Ovary (tissue), 9 donors: ENCODE data around the gene TEAD3. TPM values are rescaled to one million over a fixed set of nuclear protein-coding genes. Genes with fewer than 3 reads are reported as not detected.

ENCODE experiments used
- DNase-seq, 5 donors: peaks; one replicate each; pipeline ENCODE4 v3.0.0-alpha.2; 2019 to 2020
- H3K27ac ChIP-seq, 2 donors: fragments of 200-600 bp; one replicate each; pipeline versions ENCODE4 v1.5.1 to v1.8.0; 2019 to 2022
- H3K27me3 ChIP-seq: fragments of 200-600 bp; one replicate; pipeline ENCODE4 v1.8.0; 2022
- H3K36me3 ChIP-seq: fragments of 200-600 bp; sonication (generic); one replicate; pipeline ENCODE4 v1.5.1; 2019
- H3K4me1 ChIP-seq: one replicate; pipeline ENCODE4 v1.8.1; 2013; ENCODE audit warnings: mild to moderate bottlenecking, moderate library complexity; ENCODE audit not compliant: insufficient read depth
- H3K4me3 ChIP-seq: fragments of 200-600 bp; sonication (generic); one replicate; pipeline ENCODE4 v1.5.1; 2017
- H3K9me3 ChIP-seq, 2 donors: fragments of 200-600 bp in 1 of 2; sonication (generic) in 1 of 2; one replicate each; pipeline versions ENCODE4 v1.5.1 to v1.8.1; 2013 to 2019; ENCODE audit warnings: mild to moderate bottlenecking in 1 of 2, moderate library complexity in 1 of 2
- EP300 ChIP-seq: sonication (generic); formaldehyde crosslinking; IDR thresholded peaks from one replicate; pipeline ENCODE4 v1.6.1; 2017; ENCODE audit warnings: antibody characterized with exemption
- POLR2A ChIP-seq: fragments of 450-650 bp; IDR thresholded peaks from one replicate; pipeline ENCODE4 v1.6.1; 2017; ENCODE audit warnings: antibody characterized with exemption, mild to moderate bottlenecking, moderate library complexity
- WGBS, 3 donors: extraction: QIAGEN DNeasy Blood & Tissue Kit in 1 of 3; methylation state at CpG; one replicate each; pipeline versions ENCODE4 v1.1.5 to v1.1.7; 2013 to 2017; 5-methylcytosine and 5-hydroxymethylcytosine counted together
- intact Hi-C, 4 donors: fragments of 100-400 bp; cut with DNase I; formaldehyde crosslinking; loops; one replicate each; pipeline versions ENCODE4 v1.11.0 to v1.15.1; 2022 to 2023
- polyA plus RNA-seq, 2 donors: library from polyadenylated mRNA; stranded (reverse); fragments of 200-250 nt in 1 of 2; fragments of 350-450 nt in 1 of 2; fragmentation: Illumina TruSeq in 1 of 2; extraction: RNeasy Lipid Tissue Mini Kit (QIAGEN cat#74804) in 1 of 2; gene quantifications; one replicate each; pipeline ENCODE4 v1.2.3, GENCODE V29; 2013 to 2014
- total RNA-seq, 7 donors: library from RNA; depleted of rRNA in 2 of 7; stranded (reverse); fragments of >200 nt in 2 of 7; fragmentation: NEBNext Ultra II Directional in 3 of 7; extraction: Animal tissue kit (Norgen Biotek cat#: 25700) in 3 of 7; gene quantifications; one replicate each; pipeline versions ENCODE4 v1.1.0 to v1.2.4, GENCODE V29; 2016 to 2023
- TF ChIP-seq, protein P1 (sequence below), 3 donors: fragments of 450-650 bp in 2 of 3; fragments of 200-600 bp in 1 of 3; IDR thresholded peaks; one replicate each; pipeline versions ENCODE4 v1.5.1 to v1.8.0; 2016 to 2022; ENCODE audit warnings: antibody characterized with exemption in 3 of 3, mild to moderate bottlenecking in 1 of 3
- donor health status: DM: no; HTN: no; CAD: no; lungs with moderate emphysema.
- donor health status: DM: no; HTN: no; CAD: no.
- donor health status: Bipolar disorder and iron deficiency.
- donor health status: DM: yes; HTN: yes; CAD: no.
- donor health status: DM: no; HTN: no; CAD: no.
- donor health status: DM: yes; HTN: yes; CAD: no.

TEAD3 gene
- total and polyA plus RNA-seq, 9 donors = 15.7 to 63.1 (median 35.1) TPM

DNA sequence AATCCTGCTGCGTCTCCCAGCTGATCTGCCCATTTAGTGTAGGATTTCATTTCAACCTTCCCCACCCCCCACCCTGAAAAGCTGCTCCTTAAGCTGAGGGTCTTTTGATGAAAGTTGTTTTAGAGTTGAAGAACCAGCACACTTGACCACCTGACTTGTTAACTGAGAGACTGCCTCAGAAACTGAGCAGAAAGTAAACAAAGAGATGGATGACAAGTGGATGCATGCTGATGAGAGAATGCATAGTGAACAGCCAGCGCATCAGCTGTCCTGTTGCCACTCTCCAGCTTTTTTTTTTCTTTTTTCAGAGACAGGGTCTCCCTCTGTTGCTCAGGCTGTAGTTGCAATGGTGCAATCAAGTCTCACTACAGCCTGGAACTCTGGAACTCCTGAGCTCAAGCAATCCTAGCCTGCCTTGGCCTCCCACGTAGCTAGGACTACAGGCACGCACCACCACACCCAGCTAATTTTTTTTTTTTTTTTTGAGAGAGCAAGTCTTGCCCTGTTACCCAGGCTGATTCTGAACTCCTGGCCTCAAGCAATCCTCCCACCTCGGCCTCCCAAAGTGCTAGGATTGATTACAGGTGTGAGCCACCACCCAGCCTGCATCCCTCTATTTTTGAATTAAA is 19.2 kb downstream of the TEAD3 start:
- Histone ChIP-seq H3K36me3 (no peaks in the 10 kb centered on the region), H3K9me3 (no peaks in the 10 kb centered on the region), H3K4me3 (no peak overlapping the region), H3K27ac (no peak overlapping the region), H3K27me3 (no peaks in the 10 kb centered on the region), H3K4me1 (no peaks in the 10 kb centered on the region)
- TF ChIP-seq POLR2A (no peak), EP300 (no peak)
- TF ChIP-seq, protein P1, sequence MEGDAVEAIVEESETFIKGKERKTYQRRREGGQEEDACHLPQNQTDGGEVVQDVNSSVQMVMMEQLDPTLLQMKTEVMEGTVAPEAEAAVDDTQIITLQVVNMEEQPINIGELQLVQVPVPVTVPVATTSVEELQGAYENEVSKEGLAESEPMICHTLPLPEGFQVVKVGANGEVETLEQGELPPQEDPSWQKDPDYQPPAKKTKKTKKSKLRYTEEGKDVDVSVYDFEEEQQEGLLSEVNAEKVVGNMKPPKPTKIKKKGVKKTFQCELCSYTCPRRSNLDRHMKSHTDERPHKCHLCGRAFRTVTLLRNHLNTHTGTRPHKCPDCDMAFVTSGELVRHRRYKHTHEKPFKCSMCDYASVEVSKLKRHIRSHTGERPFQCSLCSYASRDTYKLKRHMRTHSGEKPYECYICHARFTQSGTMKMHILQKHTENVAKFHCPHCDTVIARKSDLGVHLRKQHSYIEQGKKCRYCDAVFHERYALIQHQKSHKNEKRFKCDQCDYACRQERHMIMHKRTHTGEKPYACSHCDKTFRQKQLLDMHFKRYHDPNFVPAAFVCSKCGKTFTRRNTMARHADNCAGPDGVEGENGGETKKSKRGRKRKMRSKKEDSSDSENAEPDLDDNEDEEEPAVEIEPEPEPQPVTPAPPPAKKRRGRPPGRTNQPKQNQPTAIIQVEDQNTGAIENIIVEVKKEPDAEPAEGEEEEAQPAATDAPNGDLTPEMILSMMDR (IDR thresholded peaks at IDR 0.05) = no peak
- intact Hi-C loops = no loop called here
- no peak for DNase-seq
- WGBS, 3 donors = 90 to 94% (median 94%) methylated on average over 5 of the region's 5 CpGs

DNA sequence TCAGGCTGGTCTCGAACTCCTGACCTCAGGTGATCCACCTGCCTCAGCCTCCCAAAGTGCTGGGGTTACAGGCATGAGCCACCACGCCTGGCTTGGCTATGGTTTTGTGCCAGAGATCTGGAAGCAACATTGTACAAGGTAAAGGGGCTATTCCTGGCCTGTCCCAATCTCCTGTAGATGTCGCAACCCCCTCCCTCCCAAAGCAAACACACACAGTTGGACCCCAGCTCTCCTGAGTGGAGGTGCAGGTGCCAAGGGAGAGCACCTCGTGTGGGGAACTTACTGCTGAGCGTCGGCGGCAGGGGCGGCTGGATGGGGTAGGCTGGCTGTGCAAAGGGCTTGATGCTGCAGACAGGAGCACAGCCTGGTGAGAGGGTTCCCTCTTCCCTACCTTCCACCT is 19.9 kb downstream of the TEAD3 start:
- no peaks in the 10 kb centered on the region for H3K36me3 ChIP-seq
- no peaks in the 10 kb centered on the region for H3K27me3 ChIP-seq
- no peak for DNase-seq
- intact Hi-C loops = no loop called here
- no peaks in the 10 kb centered on the region for H3K9me3 ChIP-seq
- TF ChIP-seq, protein P1 (IDR thresholded peaks at IDR 0.05) = no peak
- TF ChIP-seq POLR2A = no peak
- no peak for TF ChIP-seq EP300
- 79 to 86% (median 83%) methylated on average over 7 to 8 of the region's 8 CpGs for WGBS, 3 donors
- no peaks in the 10 kb centered on the region for H3K4me1 ChIP-seq
- no peak overlapping the region for H3K27ac ChIP-seq
- no peak overlapping the region for H3K4me3 ChIP-seq

DNA sequence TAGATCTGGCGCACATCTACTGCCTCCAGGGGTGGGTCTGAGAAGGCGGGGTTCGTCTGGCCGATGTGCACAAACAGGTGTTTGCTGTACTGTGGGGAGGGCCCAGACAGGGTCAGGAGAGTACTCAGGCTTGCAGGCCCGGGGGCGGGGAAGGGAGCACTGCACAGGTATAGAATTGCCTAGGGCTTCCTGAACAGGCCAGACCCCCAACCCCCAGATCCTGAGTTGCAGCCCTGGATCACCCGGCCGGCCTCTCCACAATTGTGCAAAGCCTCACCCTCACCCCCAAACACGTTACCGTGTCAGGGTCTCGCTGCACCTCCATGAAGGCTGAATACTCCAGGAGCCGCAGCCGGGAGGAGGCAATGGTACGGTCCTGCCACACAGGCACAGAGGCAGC is 20.9 kb downstream of the TEAD3 start:
- intact Hi-C loops = no loop called here
- 74 to 78% (median 77%) methylated on average over 14 of the region's 14 CpGs for WGBS, 3 donors
- Histone ChIP-seq H3K27ac (no peak overlapping the region), H3K36me3 (no peaks in the 10 kb centered on the region), H3K4me3 (no peak overlapping the region), H3K27me3 (no peaks in the 10 kb centered on the region), H3K9me3 (no peaks in the 10 kb centered on the region), H3K4me1 (peaks cover 4% of the 10 kb centered on the region)
- TF ChIP-seq, protein P1 (IDR thresholded peaks at IDR 0.05) = no peak
- TF ChIP-seq POLR2A (no peak), EP300 (no peak)
- DNase-seq = no peak

DNA sequence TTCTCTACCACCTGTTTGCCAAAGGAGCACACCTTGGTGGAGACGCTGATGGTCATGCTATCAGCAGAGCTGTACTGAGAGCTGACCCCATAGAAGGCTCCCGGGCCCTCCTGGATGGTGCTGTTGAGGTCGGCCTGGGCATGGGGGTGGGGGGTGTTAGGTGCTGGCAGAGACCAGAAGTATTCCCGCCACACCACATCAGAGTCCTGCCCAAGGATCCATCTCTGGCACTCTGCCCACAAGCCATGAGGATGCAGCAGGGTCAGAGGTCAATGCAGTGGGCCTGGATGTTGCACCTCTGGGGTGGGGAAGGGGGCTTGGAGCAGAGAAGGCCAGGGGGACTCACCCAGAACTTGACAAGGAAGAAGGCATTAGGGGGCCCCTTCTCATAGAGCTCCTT is 21.3 kb downstream of the TEAD3 start:
- TF ChIP-seq, protein P1 (IDR thresholded peaks at IDR 0.05) = no peak
- TF ChIP-seq EP300 (no peak), POLR2A (no peak)
- no peaks in the 10 kb centered on the region for H3K36me3 ChIP-seq

More for the DNA sequence above, 21.3 kb downstream of the TEAD3 start:
- WGBS, 3 donors = 63 to 83% (median 73%) methylated on average over 4 of the region's 4 CpGs
- intact Hi-C loops = no loop called here
- Histone ChIP-seq H3K4me1 (peaks cover 4% of the 10 kb centered on the region), H3K27me3 (no peaks in the 10 kb centered on the region), H3K9me3 (no peaks in the 10 kb centered on the region), H3K27ac (no peak overlapping the region), H3K4me3 (no peak overlapping the region)
- DNase-seq = no peak
